H9 (cell line): ENCODE results near the gene SVOP. TPM values are rescaled to one million over a fixed set of nuclear protein-coding genes. Genes with fewer than 3 reads are reported as not detected.

Source experiments
- DNase-seq: peaks from one replicate; pipeline ENCODE4 v3.0.0-alpha.2; 2017
- H2AFZ ChIP-seq: one replicate; pipeline ENCODE4 v1.6.1; 2013; ENCODE audit warnings: mild to moderate bottlenecking, low read length, control low read depth, moderate library complexity
- H2AK5ac ChIP-seq: 2 replicates; pipeline ENCODE4 v1.6.1; 2013; ENCODE audit warnings: low read length, control low read depth, mixed read lengths; ENCODE audit not compliant: insufficient read length
- H2BK120ac ChIP-seq: one replicate; pipeline ENCODE4 v1.6.1; 2013; ENCODE audit warnings: low read depth, mild to moderate bottlenecking, low read length, control low read depth, inconsistent platforms; ENCODE audit not compliant: poor library complexity, severe bottlenecking
- H2BK12ac ChIP-seq: 2 replicates; pipeline ENCODE4 v1.6.1; 2013; ENCODE audit warnings: low read length, control low read depth, mixed read lengths, low read depth; ENCODE audit not compliant: insufficient read length
- H2BK15ac ChIP-seq: 2 replicates; pipeline ENCODE4 v1.6.1; 2013; ENCODE audit warnings: low read depth, low read length, control low read depth
- H2BK20ac ChIP-seq: one replicate; pipeline ENCODE4 v1.6.1; 2013; ENCODE audit warnings: low read depth, mild to moderate bottlenecking, low read length, control low read depth, inconsistent platforms; ENCODE audit not compliant: poor library complexity, severe bottlenecking
- H2BK5ac ChIP-seq: 2 replicates; pipeline ENCODE4 v1.6.1; 2013; ENCODE audit warnings: low read length, control low read depth, mixed read lengths; ENCODE audit not compliant: insufficient read length
- H3K14ac ChIP-seq: 2 replicates; pipeline ENCODE4 v1.6.1; 2013; ENCODE audit warnings: low read length, control low read depth; ENCODE audit not compliant: insufficient read depth
- H3K18ac ChIP-seq: 2 replicates; pipeline ENCODE4 v1.6.1; 2013; ENCODE audit warnings: low read depth, mild to moderate bottlenecking, mixed read lengths, low read length, control low read depth; ENCODE audit not compliant: insufficient read length
- H3K23ac ChIP-seq: 2 replicates; pipeline ENCODE4 v1.6.1; 2013; ENCODE audit warnings: low read length, control low read depth, mixed read lengths, low read depth; ENCODE audit not compliant: insufficient read length
- H3K23me2 ChIP-seq: 2 replicates; pipeline ENCODE4 v1.6.1; 2013; ENCODE audit warnings: low read depth, mild to moderate bottlenecking, mixed read lengths, low read length, control low read depth; ENCODE audit not compliant: insufficient read length, poor library complexity, severe bottlenecking
- H3K27ac ChIP-seq: 2 replicates; pipeline ENCODE4 v1.5.1; 2013; ENCODE audit warnings: low read length, control low read depth, mixed read lengths, low read depth; ENCODE audit not compliant: insufficient read length
- H3K27me3 ChIP-seq: 2 replicates; pipeline ENCODE4 v1.6.1; 2013; ENCODE audit warnings: low read length, control low read depth, inconsistent platforms; ENCODE audit not compliant: insufficient read depth
- H3K4ac ChIP-seq: 2 replicates; pipeline ENCODE4 v1.6.1; 2013; ENCODE audit warnings: low read depth, mild to moderate bottlenecking, control low read depth, inconsistent platforms, low read length, moderate library complexity
- H3K4me1 ChIP-seq: 2 replicates; pipeline ENCODE4 v1.6.1; 2013; ENCODE audit warnings: low read length, control low read depth, inconsistent platforms; ENCODE audit not compliant: insufficient read depth
- H3K4me2 ChIP-seq: 2 replicates; pipeline ENCODE4 v1.6.1; 2013; ENCODE audit warnings: low read length, control low read depth, mixed read lengths; ENCODE audit not compliant: insufficient read length, insufficient read depth
- H3K56ac ChIP-seq: 2 replicates; pipeline ENCODE4 v1.6.1; 2013; ENCODE audit warnings: low read depth, mild to moderate bottlenecking, mixed read lengths, low read length, control low read depth; ENCODE audit not compliant: insufficient read length
- H3K79me1 ChIP-seq: 2 replicates; pipeline ENCODE4 v1.6.1; 2013; ENCODE audit warnings: low read depth, mild to moderate bottlenecking, moderate library complexity, low read length, control low read depth, inconsistent platforms; ENCODE audit not compliant: insufficient read depth, poor library complexity, severe bottlenecking
- H3K79me2 ChIP-seq: 2 replicates; pipeline ENCODE4 v1.6.1; 2013; ENCODE audit warnings: low read length, control low read depth, inconsistent platforms; ENCODE audit not compliant: insufficient read depth
- H3K9ac ChIP-seq: 2 replicates; pipeline ENCODE4 v1.6.1; 2013; ENCODE audit warnings: low read length, control low read depth, mixed read lengths; ENCODE audit not compliant: insufficient read length; ENCODE audit errors: extremely low read depth
- H3K9me3 ChIP-seq: one replicate; pipeline ENCODE4 v1.6.1; 2013; ENCODE audit warnings: low read depth, low read length, inconsistent platforms; ENCODE audit not compliant: control insufficient read depth
- H3T11ph ChIP-seq: one replicate; pipeline ENCODE4 v1.6.1; 2013; ENCODE audit warnings: mild to moderate bottlenecking, low read length, control low read depth, inconsistent platforms
- H4K20me1 ChIP-seq: one replicate; pipeline ENCODE4 v1.6.1; 2013; ENCODE audit not compliant: control insufficient read depth, insufficient read length, insufficient read depth
- H4K5ac ChIP-seq: 2 replicates; pipeline ENCODE4 v1.6.1; 2013; ENCODE audit warnings: low read depth, mild to moderate bottlenecking, mixed read lengths, low read length, control low read depth; ENCODE audit not compliant: insufficient read length
- H4K8ac ChIP-seq: replicated peaks from 2 replicates; pipeline ENCODE4 v1.6.1; 2013; ENCODE audit warnings: low read length, control low read depth, mixed read lengths, low read depth; ENCODE audit not compliant: insufficient read length
- H4K91ac ChIP-seq: 2 replicates; pipeline ENCODE4 v1.6.1; 2013; ENCODE audit warnings: low read depth, mild to moderate bottlenecking, moderate library complexity, mixed read lengths, low read length, control low read depth; ENCODE audit not compliant: insufficient read length
- H3K27ac Mint-ChIP-seq, 3 experiments: 2 replicates in 2 of 3; 3 replicates in 1 of 3; pipeline ENCODE4 v1.8.0; 2020 to 2021; ENCODE audit warnings: mixed read lengths in 3 of 3, mild to moderate bottlenecking in 1 of 3, moderate library complexity in 1 of 3
- H3K27me3 Mint-ChIP-seq: 2 replicates; pipeline ENCODE4 v1.8.0; 2021; ENCODE audit warnings: low read depth, mild to moderate bottlenecking, moderate library complexity, mixed read lengths
- H3K36me3 Mint-ChIP-seq, 3 experiments: 2 replicates in 2 of 3; 3 replicates in 1 of 3; pipeline ENCODE4 v1.8.0; 2020 to 2021; ENCODE audit warnings: low read depth in 3 of 3, mixed read lengths in 3 of 3; ENCODE audit not compliant: insufficient read depth in 1 of 3
- H3K4me1 Mint-ChIP-seq, 2 experiments: 2 replicates each; pipeline ENCODE4 v1.8.0; 2020; ENCODE audit warnings: mixed read lengths in 2 of 2
- H3K4me3 Mint-ChIP-seq, 2 experiments: 2 replicates in 1 of 2; 3 replicates in 1 of 2; pipeline ENCODE4 v1.8.0; 2020 to 2021; ENCODE audit warnings: mild to moderate bottlenecking in 2 of 2, mixed read lengths in 2 of 2, moderate library complexity in 1 of 2
- H3K9me3 Mint-ChIP-seq, 2 experiments: 2 replicates in 1 of 2; 3 replicates in 1 of 2; pipeline ENCODE4 v1.8.0; 2020; ENCODE audit warnings: mild to moderate bottlenecking in 2 of 2, mixed read lengths in 2 of 2, moderate library complexity in 1 of 2
- WGBS: extraction: QIAGEN DNeasy Blood & Tissue Kit; methylation state at CpG from one replicate; pipeline ENCODE4 v1.1.7; 2013; ENCODE audit warnings: missing lambda C conversion rate, low lambda C conversion rate, mixed read lengths; ENCODE audit not compliant: insufficient read length; ENCODE audit errors: extremely low coverage; 5-methylcytosine and 5-hydroxymethylcytosine counted together
- total RNA-seq: library from RNA; stranded (reverse); gene quantifications from 2 replicates; pipeline ENCODE4 v1.2.1, GENCODE V29; 2021
- TF ChIP-seq, protein P1 (sequence below): fragments of 200-600 bp; sonication (generic); conservative IDR thresholded peaks from 3 replicates; pipeline ENCODE4 v1.8.0; 2021; ENCODE audit warnings: antibody characterized with exemption, mild to moderate bottlenecking

SVOP gene
- total RNA-seq, 1 experiment from 2014 or later: 0.15 TPM

DNA sequence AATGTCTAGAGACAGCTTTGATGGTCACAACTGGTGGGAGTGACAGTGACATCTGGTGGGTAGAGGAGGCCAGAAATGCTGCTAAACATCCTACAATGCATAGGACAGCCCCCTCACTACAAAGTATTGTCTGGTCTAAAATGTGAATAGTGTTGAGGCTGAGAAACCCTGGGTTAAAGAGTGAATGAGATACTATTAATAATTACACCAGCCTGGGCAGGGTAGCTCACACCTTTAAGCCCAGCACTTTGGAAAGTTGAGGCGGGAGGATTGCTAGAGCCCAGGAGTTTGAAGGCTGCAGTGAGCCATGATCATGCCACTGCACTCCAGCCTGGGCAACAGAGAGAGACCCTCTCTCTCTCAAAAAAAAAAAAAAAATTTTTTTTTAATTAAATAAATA, 11.1 kb downstream of the SVOP start:
- H3K27me3 Mint-ChIP-seq: peaks cover 11% of the 10 kb centered on the region
- H3K36me3 Mint-ChIP-seq: no peaks in the 10 kb centered on the region
- Histone ChIP-seq H2BK5ac (no peak overlapping the region), H3K4me2 (no peak overlapping the region), H2AK5ac (no peak overlapping the region), H3K79me1 (no peaks in the 10 kb centered on the region), H3K9ac (no peak overlapping the region), H3K79me2 (no peaks in the 10 kb centered on the region), H3K9me3 (no peaks in the 10 kb centered on the region), H2BK20ac (no peak overlapping the region), H2BK15ac (no peak overlapping the region), H2BK120ac (no peak overlapping the region), H4K91ac (no peak overlapping the region), H3K4ac (no peak overlapping the region), H4K5ac (no peak overlapping the region), H4K20me1 (no peaks in the 10 kb centered on the region), H3K23ac (no peak overlapping the region), H2AFZ (no peak overlapping the region), H3K27me3 (no peaks in the 10 kb centered on the region), H3K23me2 (no peaks in the 10 kb centered on the region), H2BK12ac (no peak overlapping the region), H3K4me1 (no peaks in the 10 kb centered on the region), H4K8ac (no peak overlapping the region), H3K18ac (no peak overlapping the region), H3K56ac (no peak overlapping the region), H3K27ac (no peak overlapping the region), H3T11ph (no peak overlapping the region), H3K14ac (no peak overlapping the region)
- H3K27ac Mint-ChIP-seq: no peak overlapping the region
- WGBS: no CpG with 5 or more reads among the region's 1 CpG
- TF ChIP-seq, protein P1, sequence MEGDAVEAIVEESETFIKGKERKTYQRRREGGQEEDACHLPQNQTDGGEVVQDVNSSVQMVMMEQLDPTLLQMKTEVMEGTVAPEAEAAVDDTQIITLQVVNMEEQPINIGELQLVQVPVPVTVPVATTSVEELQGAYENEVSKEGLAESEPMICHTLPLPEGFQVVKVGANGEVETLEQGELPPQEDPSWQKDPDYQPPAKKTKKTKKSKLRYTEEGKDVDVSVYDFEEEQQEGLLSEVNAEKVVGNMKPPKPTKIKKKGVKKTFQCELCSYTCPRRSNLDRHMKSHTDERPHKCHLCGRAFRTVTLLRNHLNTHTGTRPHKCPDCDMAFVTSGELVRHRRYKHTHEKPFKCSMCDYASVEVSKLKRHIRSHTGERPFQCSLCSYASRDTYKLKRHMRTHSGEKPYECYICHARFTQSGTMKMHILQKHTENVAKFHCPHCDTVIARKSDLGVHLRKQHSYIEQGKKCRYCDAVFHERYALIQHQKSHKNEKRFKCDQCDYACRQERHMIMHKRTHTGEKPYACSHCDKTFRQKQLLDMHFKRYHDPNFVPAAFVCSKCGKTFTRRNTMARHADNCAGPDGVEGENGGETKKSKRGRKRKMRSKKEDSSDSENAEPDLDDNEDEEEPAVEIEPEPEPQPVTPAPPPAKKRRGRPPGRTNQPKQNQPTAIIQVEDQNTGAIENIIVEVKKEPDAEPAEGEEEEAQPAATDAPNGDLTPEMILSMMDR: no peak
- H3K4me1 Mint-ChIP-seq: peaks cover 4 to 6% of the 10 kb centered on the region in 2 experiments; a peak in 3 of 4 replicates
- no peak overlapping the region for H3K4me3 Mint-ChIP-seq
- no peak for DNase-seq
- no peaks in the 10 kb centered on the region for H3K9me3 Mint-ChIP-seq
